IMR-90 (cell line): ENCODE data around the gene UBE2M. TPM values are rescaled to one million over a fixed set of nuclear protein-coding genes. Genes with fewer than 3 reads are reported as not detected.

ENCODE experiments used
- ATAC-seq: fragments of 200-7000 bp; cut with Tn5 transposase; 2 replicates; pipeline ENCODE4 v1.9.1; 2020; ENCODE audit warnings: low read depth, mild to moderate bottlenecking, moderate library complexity
- BruUV-seq: library from RNA; stranded (reverse); fragments of 400-500 nt; replicated peaks from 2 replicates; lab custom pipeline; 2021; lab: Mats Ljungman, UMichigan
- CTCF ChIA-PET: fragments of 300-600 bp; formaldehyde crosslinking; extraction: SDS; loops from one replicate; lab custom pipeline; 2021; ENCODE audit warnings: antibody characterized with exemption; lab: Yijun Ruan, JAX
- POLR2A ChIA-PET: fragments of 300-600 bp; sonication (Branson Sonifier 250); formaldehyde crosslinking; loops from one replicate; lab custom pipeline; 2022; ENCODE audit warnings: antibody characterized with exemption; ENCODE audit not compliant: unreplicated experiment; lab: Charles Lee
- DNase-seq: peaks from one replicate; pipeline ENCODE4 v3.0.0; 2013
- H2AFZ ChIP-seq: replicated peaks from 2 replicates; pipeline ENCODE3; 2013; ENCODE audit warnings: low read length, mild to moderate bottlenecking; ENCODE audit not compliant: poor library complexity
- H2AK5ac ChIP-seq: 2 replicates; pipeline ENCODE4 v1.6.1; 2013; ENCODE audit warnings: low read depth, low read length, inconsistent platforms
- H2AK9ac ChIP-seq: replicated peaks from 2 replicates; pipeline ENCODE3; 2013; ENCODE audit warnings: mild to moderate bottlenecking, low read depth, low read length, moderate library complexity; ENCODE audit not compliant: poor library complexity
- H2BK120ac ChIP-seq: 2 replicates; pipeline ENCODE4 v1.6.1; 2013; ENCODE audit warnings: low read depth, low read length, inconsistent platforms
- H2BK15ac ChIP-seq: 3 replicates; pipeline ENCODE4 v1.6.1; 2013; ENCODE audit warnings: low read depth, low read length, inconsistent platforms
- H2BK20ac ChIP-seq: 2 replicates; pipeline ENCODE4 v1.6.1; 2013; ENCODE audit warnings: low read depth, mild to moderate bottlenecking, inconsistent platforms, low read length, moderate library complexity
- H2BK5ac ChIP-seq: 2 replicates; pipeline ENCODE4 v1.6.1; 2013; ENCODE audit warnings: mild to moderate bottlenecking, low read depth, low read length, inconsistent platforms; ENCODE audit not compliant: poor library complexity, severe bottlenecking
- H3K14ac ChIP-seq: replicated peaks from 2 replicates; pipeline ENCODE4 v1.6.1; 2013; ENCODE audit warnings: low read depth, low read length, inconsistent platforms
- H3K18ac ChIP-seq: 2 replicates; pipeline ENCODE4 v1.6.1; 2013; ENCODE audit warnings: low read depth, low read length, control low read depth
- H3K23ac ChIP-seq: 2 replicates; pipeline ENCODE4 v1.6.1; 2013; ENCODE audit warnings: low read depth, low read length, inconsistent platforms
- H3K27ac ChIP-seq: 2 replicates; pipeline ENCODE4 v1.5.1; 2013; ENCODE audit warnings: mild to moderate bottlenecking, control low read depth, low read length; ENCODE audit not compliant: insufficient read depth
- H3K27me3 ChIP-seq: 2 replicates; pipeline ENCODE4 v1.6.1; 2013; ENCODE audit warnings: low read length; ENCODE audit not compliant: control insufficient read depth, insufficient read depth
- H3K36me3 ChIP-seq: 2 replicates; pipeline ENCODE4 v1.6.1; 2013; ENCODE audit warnings: low read length, mixed read lengths; ENCODE audit not compliant: control insufficient read depth, insufficient read depth
- H3K4ac ChIP-seq: 2 replicates; pipeline ENCODE4 v1.6.1; 2013; ENCODE audit warnings: low read depth, low read length, inconsistent platforms
- H3K4me1 ChIP-seq: 2 replicates; pipeline ENCODE4 v1.6.1; 2013; ENCODE audit warnings: low read length, mixed read lengths; ENCODE audit not compliant: control insufficient read depth, insufficient read depth
- H3K4me2 ChIP-seq: 2 replicates; pipeline ENCODE4 v1.6.1; 2013; ENCODE audit warnings: low read depth, mild to moderate bottlenecking, control low read depth, low read length, moderate library complexity
- H3K4me3 ChIP-seq: 2 replicates; pipeline ENCODE4 v1.5.1; 2013; ENCODE audit warnings: low read depth, mild to moderate bottlenecking, control low read depth, low read length, moderate library complexity; ENCODE audit not compliant: insufficient read depth
- H3K56ac ChIP-seq: 2 replicates; pipeline ENCODE4 v1.6.1; 2013; ENCODE audit warnings: low read length, inconsistent platforms; ENCODE audit not compliant: insufficient read depth; ENCODE audit errors: extremely low read depth
- H3K79me1 ChIP-seq, 2 experiments: 2 replicates each; pipeline ENCODE4 v1.6.1; 2013; ENCODE audit warnings: low read length in 2 of 2, inconsistent platforms in 1 of 2, low read depth in 1 of 2
- H3K9ac ChIP-seq: 2 replicates; pipeline ENCODE4 v1.6.1; 2013; ENCODE audit warnings: low read depth, low read length, control low read depth
- H3K9me1 ChIP-seq: 2 replicates; pipeline ENCODE4 v1.6.1; 2013; ENCODE audit warnings: low read length, inconsistent platforms; ENCODE audit not compliant: insufficient read depth
- H3K9me3 ChIP-seq: 2 replicates; pipeline ENCODE4 v1.6.1; 2013; ENCODE audit warnings: low read length; ENCODE audit not compliant: control insufficient read depth, insufficient read depth
- H4K20me1 ChIP-seq: 2 replicates; pipeline ENCODE4 v1.6.1; 2013; ENCODE audit warnings: low read length, inconsistent platforms; ENCODE audit not compliant: insufficient read depth
- H4K5ac ChIP-seq: 2 replicates; pipeline ENCODE4 v1.6.1; 2013; ENCODE audit warnings: mild to moderate bottlenecking, low read depth, low read length, control low read depth
- H4K8ac ChIP-seq, 2 experiments: 2 replicates each; pipeline ENCODE4 v1.6.1; 2013; ENCODE audit warnings: low read depth in 2 of 2, low read length in 2 of 2, control low read depth in 1 of 2, inconsistent platforms in 1 of 2
- H4K91ac ChIP-seq: 2 replicates; pipeline ENCODE4 v1.6.1; 2013; ENCODE audit warnings: low read depth, low read length, inconsistent platforms; ENCODE audit not compliant: insufficient read depth
- CEBPB ChIP-seq: IDR thresholded peaks from 2 replicates; pipeline ENCODE4 v1.6.1; 2012; ENCODE audit warnings: low read depth, low read length, improper control_type of control experiment
- CHD1 ChIP-seq: IDR thresholded peaks from 2 replicates; pipeline ENCODE4 v1.6.1; 2012; ENCODE audit warnings: low read depth, low read length, improper control_type of control experiment
- CTCF ChIP-seq: conservative IDR thresholded peaks from 2 replicates; pipeline ENCODE4 v1.5.1; 2012; ENCODE audit warnings: mild to moderate bottlenecking, low read depth, low read length, improper control_type of control experiment
- ELK1 ChIP-seq: fragments of 150-350 bp; IDR thresholded peaks from 2 replicates; pipeline ENCODE4 v1.6.1; 2016; ENCODE audit warnings: low read depth, mild to moderate bottlenecking, low read length, moderate library complexity, borderline replicate concordance
- FOS ChIP-seq: fragments of 150-350 bp; IDR thresholded peaks from 2 replicates; pipeline ENCODE4 v1.6.1; 2016; ENCODE audit warnings: low read depth, low read length
- POLR2A ChIP-seq: IDR thresholded peaks from 2 replicates; pipeline ENCODE4 v1.6.1; 2012; ENCODE audit warnings: mild to moderate bottlenecking, low read depth, low read length
- RCOR1 ChIP-seq: IDR thresholded peaks from 2 replicates; pipeline ENCODE4 v1.6.1; 2012; ENCODE audit warnings: mild to moderate bottlenecking, low read length, improper control_type of control experiment; ENCODE audit not compliant: insufficient replicate concordance
- WGBS, 2 experiments: methylation state at CpG; one replicate each; pipeline versions ENCODE4 v1.1.5 to v1.1.7; 2013; ENCODE audit warnings: missing lambda C conversion rate in 2 of 2; ENCODE audit not compliant: insufficient read length in 1 of 2; ENCODE audit errors: extremely low coverage in 2 of 2; 5-methylcytosine and 5-hydroxymethylcytosine counted together
- dilution Hi-C: fragments of 300-500 bp; cut with HindIII; formaldehyde crosslinking; loops from one replicate; pipeline ENCODE4 v1.14.3; 2018; ENCODE audit warnings: low sequenced_read_pairs; ENCODE audit not compliant: unreplicated experiment
- in situ Hi-C: fragments of 300-500 bp; cut with MboI; formaldehyde crosslinking; loops from 3 replicates; pipeline ENCODE4 v1.14.3; 2019; ENCODE audit warnings: low sequenced_read_pairs, inconsistent platforms, mixed read lengths
- intact Hi-C: fragments of 100-400 bp; cut with micrococcal nuclease; formaldehyde crosslinking; loops from 2 replicates; pipeline ENCODE4 v1.10.0; 2022
- polyA plus RNA-seq, 3 experiments: library from polyadenylated mRNA; depleted of rRNA; stranded (reverse); fragments of >200 nt; gene quantifications; 2 replicates each; pipeline ENCODE4 v1.2.3, GENCODE V29; 2012; ENCODE audit warnings: low replicate concordance in 1 of 3
- total RNA-seq: library from RNA; depleted of rRNA; stranded (reverse); fragments of >200 nt; gene quantifications from 2 replicates; pipeline ENCODE4 v1.2.3, GENCODE V29; 2012

Gene UBE2M
- total and polyA plus RNA-seq, 2 of the 4 experiments (the other 2 are of a cell fraction): 55.9 to 66.6 TPM

DNA sequence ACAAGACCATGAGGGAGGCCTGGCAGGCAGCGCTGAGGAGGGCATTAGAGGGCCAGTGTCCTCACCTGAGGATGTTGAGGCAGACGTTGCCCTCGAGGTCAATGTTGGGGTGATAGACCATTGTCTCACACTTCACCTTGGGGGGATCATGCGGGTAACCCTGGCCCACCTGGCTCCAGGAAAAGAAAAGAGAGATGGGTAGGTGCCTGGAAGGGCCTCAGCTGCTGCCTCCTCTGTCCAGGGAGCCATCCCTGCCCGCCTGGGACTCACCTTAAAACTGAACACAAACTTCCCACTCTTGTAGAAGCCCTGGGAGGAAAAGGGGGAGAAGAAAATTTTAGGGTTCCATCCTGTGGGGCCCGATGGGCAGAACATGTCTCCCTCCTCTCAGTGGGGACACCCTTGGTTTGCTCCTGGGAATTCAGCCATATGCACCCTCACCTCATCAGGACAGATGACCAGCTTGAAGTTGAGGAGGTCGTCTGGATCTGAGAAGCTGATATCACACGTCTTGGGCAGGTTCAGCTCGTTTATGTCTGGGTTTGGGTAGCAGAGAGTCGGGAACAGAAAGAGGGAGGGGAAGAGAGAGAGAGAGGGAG, 1.7 kb downstream of the UBE2M start:
- H2BK5ac ChIP-seq: no peak overlapping the region
- H3K14ac ChIP-seq: no peak overlapping the region
- H2BK20ac ChIP-seq: no peak overlapping the region
- no peak overlapping the region; the same call in 1 of the 2 replicates for H3K4ac ChIP-seq
- H3K56ac ChIP-seq: no peak overlapping the region
- WGBS, 2 experiments: 100% methylated on average over 1 of the region's 10 CpGs; no CpG with 5 or more reads in 1 of the 2 experiments
- peak overlapping the region; percentile 3 for H2AK9ac ChIP-seq
- peak overlapping the region; percentile 29; the same call in 1 of the 2 replicates for H3K23ac ChIP-seq
- no peaks in the 10 kb centered on the region for H3K27me3 ChIP-seq
- peaks cover 26 to 63% of the 10 kb centered on the region in 2 experiments for H3K79me1 ChIP-seq
- TF ChIP-seq FOS: no peak
- no peak for TF ChIP-seq CHD1
- TF ChIP-seq POLR2A: no peak
- TF ChIP-seq RCOR1: no peak
- no peak for TF ChIP-seq ELK1
- no peak for TF ChIP-seq CTCF
- no peak for TF ChIP-seq CEBPB
- H2AFZ ChIP-seq: no peak overlapping the region
- dilution Hi-C loops (no loop called here), in situ Hi-C loops (no loop called here), intact Hi-C loops (no loop called here)
- H3K4me1 ChIP-seq: peaks cover 22% of the 10 kb centered on the region
- no peak overlapping the region for H3K18ac ChIP-seq
- H2BK120ac ChIP-seq: no peak overlapping the region
- H4K20me1 ChIP-seq: peaks cover 16% of the 10 kb centered on the region
- BruUV-seq: no TSS peak
- no peak overlapping the region for H3K27ac ChIP-seq
- ATAC-seq: no peak
- peak overlapping the region; percentile 82 for H3K4me2 ChIP-seq
- POLR2A ChIA-PET: no interaction called here
- no peak overlapping the region; the same call in 1 of the 2 replicates for H3K4me3 ChIP-seq
- H2AK5ac ChIP-seq: no peak overlapping the region; the same call in 1 of the 2 replicates
- H4K5ac ChIP-seq: no peak overlapping the region
- H3K9me3 ChIP-seq: no peaks in the 10 kb centered on the region
- peaks cover 22% of the 10 kb centered on the region for H3K36me3 ChIP-seq
- H4K91ac ChIP-seq: no peak overlapping the region
- H3K9me1 ChIP-seq: peaks cover 32% of the 10 kb centered on the region
- no peak overlapping the region for H2BK15ac ChIP-seq
- CTCF ChIA-PET: no interaction called here
- H4K8ac ChIP-seq: no peak overlapping the region
- DNase-seq: no peak
- H3K9ac ChIP-seq: peak overlapping the region; percentile 97
